ENCODE measurements around the gene CTSC. TPM values are rescaled to one million over a fixed set of nuclear protein-coding genes. Genes with fewer than 3 reads are reported as not detected.

CTSC gene
- total RNA-seq, 1 experiment from 2014 or later = 38.0 TPM

GRCh38 chr11:88384004-88384668 is 46.6 kb upstream of the CTSC start:
- DNase-seq (ENCODE audit: low read depth, low spot score) (peak; percentile 7), ATAC-seq (no peak)
- Histone ChIP-seq H3K27me3 (ENCODE audit: insufficient read depth, low read length) (no peaks in the 10 kb centered on the region), H3K4me1 (ENCODE audit: control insufficient read depth in 1 of 2, insufficient read depth in 2 of 2, low read length in 2 of 2) (peaks cover 4 to 9% of the 10 kb centered on the region in 2 experiments), H3K4me3 (replicated peaks in 1 of 2; ENCODE audit: low read depth in 1 of 2, low read length in 2 of 2) (no peak overlapping the region), H3K9ac (ENCODE audit: low read length) (no peak overlapping the region), H3K9me3 (ENCODE audit: control insufficient read depth in 1 of 2, insufficient read depth in 1 of 2, low read depth in 1 of 2, low read length in 2 of 2) (no peaks in the 10 kb centered on the region), H3K36me3 (ENCODE audit: control insufficient read depth in 1 of 2, insufficient read depth in 2 of 2, low read length in 2 of 2) (no peaks in the 10 kb centered on the region), H3K4me2 (ENCODE audit: low read length) (peak overlapping the region; percentile 43), H3K79me2 (ENCODE audit: insufficient read depth, low read length) (no peaks in the 10 kb centered on the region), H3K9me2 (ENCODE audit: insufficient read depth) (no peaks in the 10 kb centered on the region), H2AFZ (ENCODE audit: low read depth, low read length, poor library complexity, severe bottlenecking) (peak overlapping the region; percentile 22), H3K27ac (ENCODE audit: low read depth, low read length) (no peak overlapping the region), H4K20me1 (ENCODE audit: insufficient read depth) (no peaks in the 10 kb centered on the region)
- ChIA-PET RAD21 (ENCODE audit: low non-redundant PET in 1 of 2, low total read pairs in 2 of 2, uncharacterized antibody in 2 of 2, unreplicated experiment in 2 of 2) (no interaction called here), POLR2A (no interaction called here), CTCF (no interaction called here)
- intact Hi-C loops (cut with micrococcal nuclease) = no loop called here
- TF ChIP-seq CTCF (IDR thresholded peaks at IDR 0.05 in 2 of 3, conservative IDR thresholded peaks at IDR 0.05 in 1 of 3; ENCODE audit: borderline replicate concordance in 1 of 3, insufficient read depth in 1 of 3, low read depth in 2 of 3, low read length in 2 of 3) (no peak), REST (IDR thresholded peaks at IDR 0.05; ENCODE audit: low read depth) (no peak), JUND (IDR thresholded peaks at IDR 0.05) (peak; percentile 50), SP1 (IDR thresholded peaks at IDR 0.05; ENCODE audit: low read depth) (peak; percentile 43; the same call in 1 of the 2 replicates), FOSL1 (IDR thresholded peaks at IDR 0.05; ENCODE audit: low read depth) (peak; percentile 80), CEBPB (IDR thresholded peaks at IDR 0.05; ENCODE audit: low read depth) (peak; percentile 67), RAD21 (IDR thresholded peaks at IDR 0.05; ENCODE audit: low read depth) (no peak)
- BruUV-seq (replicated peaks) = no TSS peak

Data from HCT116 (cell line).